CD4-positive, alpha-beta T cell treated with Interleukin-12 subunit alpha and Interleukin-12 subunit beta, for 1 hour (primary cell): ENCODE data around the gene GTF3C5.
"Not testable (repeated sequence)": the region's sequence is repeated elsewhere in the genome, so short reads cannot be mapped to it uniquely, and the experiment has no call there.

Source experiments
- DNase-seq: peaks from one replicate; pipeline ENCODE4 v3.0.0-alpha.2; 2020

Gene GTF3C5

GRCh38 chr9:132996526-132996925, 34.3 kb upstream of the GTF3C5 start:
- DNase-seq = no peak

GRCh38 chr9:132997591-132997990, 33.2 kb upstream of the GTF3C5 start:
- no peak for DNase-seq

- not testable (repeated sequence) for DNase-seq
Measured at GRCh38 chr9:132998221-132998620, 32.6 kb upstream of the GTF3C5 start.

GRCh38 chr9:132998831-132999635, 31.8 kb upstream of the GTF3C5 start:
- no peak for DNase-seq

- DNase-seq = no peak
Measured at GRCh38 chr9:133002147-133003070, 28.4 kb upstream of the GTF3C5 start.

- no peak for DNase-seq
Measured at GRCh38 chr9:133003071-133003461, 27.7 kb upstream of the GTF3C5 start.

GRCh38 chr9:133003671-133004090, 27.1 kb upstream of the GTF3C5 start:
- no peak for DNase-seq

- no peak for DNase-seq
Measured at GRCh38 chr9:133004091-133004998, 26.5 kb upstream of the GTF3C5 start.

- no peak for DNase-seq
Measured at GRCh38 chr9:133004999-133005760, 25.6 kb upstream of the GTF3C5 start.

GRCh38 chr9:133005957-133006356, 24.8 kb upstream of the GTF3C5 start:
- DNase-seq = no peak

GRCh38 chr9:133006731-133007352, 24.0 kb upstream of the GTF3C5 start:
- no peak for DNase-seq

- DNase-seq = no peak
Measured at GRCh38 chr9:133008406-133008805, 22.4 kb upstream of the GTF3C5 start.

GRCh38 chr9:133008824-133009223, 22.0 kb upstream of the GTF3C5 start:
- DNase-seq = no peak

GRCh38 chr9:133009906-133010582, 20.8 kb upstream of the GTF3C5 start:
- no peak for DNase-seq

- DNase-seq = no peak
Measured at GRCh38 chr9:133014696-133015095, 16.1 kb upstream of the GTF3C5 start.

GRCh38 chr9:133023117-133023890, 7.5 kb upstream of the GTF3C5 start:
- DNase-seq = peak; percentile 36

GRCh38 chr9:133026426-133026825, 4.4 kb upstream of the GTF3C5 start:
- no peak for DNase-seq

- DNase-seq = no peak
Measured at GRCh38 chr9:133027134-133027533, 3.7 kb upstream of the GTF3C5 start.

- no peak for DNase-seq
Measured at GRCh38 chr9:133028221-133028620, 2.6 kb upstream of the GTF3C5 start.

- no peak for DNase-seq
Measured at GRCh38 chr9:133029994-133030316, 842 bp upstream of the GTF3C5 start.

GRCh38 chr9:133031130-133031422, 279 bp downstream of the GTF3C5 start:
- DNase-seq = no peak
